Activated CD4-positive, alpha-beta memory T cell treated with anti-CD3 and anti-CD28 coated beads, Interleukin-2, amount 10 ng/mL, durations not matched to agents 7 days and 5 days (primary cell): ENCODE measurements around the gene KIAA1614. TPM values are rescaled to one million over a fixed set of nuclear protein-coding genes. Genes with fewer than 3 reads are reported as not detected.

Source experiments
- CTCF ChIA-PET: fragments of 350-600 bp; sonication (Branson Sonifier 250); formaldehyde crosslinking; loops from one replicate; lab custom pipeline; 2021; ENCODE audit warnings: antibody characterized with exemption, inconsistent platforms; lab: Charles Lee
- POLR2A ChIA-PET: fragments of 350-600 bp; sonication (Branson Sonifier 250); formaldehyde crosslinking; loops from one replicate; lab custom pipeline; 2021; ENCODE audit warnings: antibody characterized with exemption; lab: Charles Lee
- DNase-seq: peaks from one replicate; pipeline ENCODE4 v3.0.0-alpha.2; 2020
- H3K27ac Mint-ChIP-seq: one replicate; pipeline ENCODE4 v1.8.0; 2021; ENCODE audit warnings: mild to moderate bottlenecking, mixed read lengths
- H3K27me3 Mint-ChIP-seq: one replicate; pipeline ENCODE4 v1.8.0; 2021; ENCODE audit warnings: mixed read lengths
- H3K36me3 Mint-ChIP-seq: one replicate; pipeline ENCODE4 v1.8.0; 2021; ENCODE audit warnings: low read depth, mixed read lengths
- H3K4me1 Mint-ChIP-seq: one replicate; pipeline ENCODE4 v1.8.0; 2021; ENCODE audit warnings: mixed read lengths
- H3K4me3 Mint-ChIP-seq: one replicate; pipeline ENCODE4 v1.8.0; 2021; ENCODE audit warnings: mild to moderate bottlenecking, mixed read lengths
- H3K9me3 Mint-ChIP-seq: one replicate; pipeline ENCODE4 v1.8.0; 2021; ENCODE audit warnings: mixed read lengths
- total RNA-seq, 2 experiments: library from RNA; stranded (reverse); gene quantifications; one replicate each; pipeline ENCODE4 v1.2.3, GENCODE V29; 2021

KIAA1614 gene
- total RNA-seq, 2 experiments from 2014 or later = 0.03 to 0.13 TPM

DNA sequence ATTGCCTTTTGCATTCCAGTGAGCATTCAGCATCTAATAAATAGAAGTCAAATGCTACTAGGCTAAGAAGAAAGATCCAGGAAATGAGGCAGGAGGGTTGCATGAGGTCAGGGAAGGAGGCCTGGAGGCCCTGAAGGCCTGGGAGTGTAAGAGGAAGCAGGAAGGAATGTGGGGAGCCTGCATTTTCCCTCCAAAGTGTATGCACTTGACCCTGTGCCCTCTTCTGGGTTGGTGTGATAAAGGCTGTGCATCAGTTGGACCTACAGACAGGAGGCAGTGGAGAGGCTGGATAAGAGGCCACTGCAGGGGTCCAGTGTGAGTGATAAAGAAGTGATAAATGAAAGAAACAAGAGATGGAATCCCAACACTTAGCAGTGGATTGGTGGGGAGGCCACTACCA is 20.4 kb downstream of the KIAA1614 start:
- Mint-ChIP-seq H3K4me1 (peaks cover 3% of the 10 kb centered on the region), H3K4me3 (no peak overlapping the region), H3K27ac (no peak overlapping the region), H3K9me3 (no peaks in the 10 kb centered on the region), H3K36me3 (no peaks in the 10 kb centered on the region), H3K27me3 (peaks cover 2% of the 10 kb centered on the region)
- CTCF ChIA-PET = no interaction called here
- no peak for DNase-seq
- POLR2A ChIA-PET = no interaction called here

- no peak overlapping the region for H3K27ac Mint-ChIP-seq
- H3K4me1 Mint-ChIP-seq = peaks cover 3% of the 10 kb centered on the region
- no peaks in the 10 kb centered on the region for H3K36me3 Mint-ChIP-seq
- H3K4me3 Mint-ChIP-seq = no peak overlapping the region
- CTCF ChIA-PET = no interaction called here
- H3K27me3 Mint-ChIP-seq = peaks cover 2% of the 10 kb centered on the region
- H3K9me3 Mint-ChIP-seq = no peaks in the 10 kb centered on the region
- POLR2A ChIA-PET = no interaction called here
- DNase-seq = no peak
These were observed 21.9 kb downstream of the KIAA1614 start for GRCh38 chr1:180934563-180934962.

GRCh38 chr1:180935326-180936109 is 22.8 kb downstream of the KIAA1614 start:
- Mint-ChIP-seq H3K9me3 (no peaks in the 10 kb centered on the region), H3K27me3 (peaks cover 2% of the 10 kb centered on the region), H3K4me3 (no peak overlapping the region), H3K4me1 (peaks cover 3% of the 10 kb centered on the region), H3K36me3 (no peaks in the 10 kb centered on the region), H3K27ac (no peak overlapping the region)
- POLR2A ChIA-PET = no interaction called here
- no peak for DNase-seq
- CTCF ChIA-PET = no interaction called here

GRCh38 chr1:180936110-180937011 is 23.7 kb downstream of the KIAA1614 start:
- Mint-ChIP-seq H3K27ac (no peak overlapping the region), H3K36me3 (no peaks in the 10 kb centered on the region), H3K9me3 (no peaks in the 10 kb centered on the region), H3K4me1 (peaks cover 3% of the 10 kb centered on the region), H3K27me3 (peaks cover 2% of the 10 kb centered on the region), H3K4me3 (no peak overlapping the region)
- CTCF ChIA-PET = no interaction called here
- POLR2A ChIA-PET = no interaction called here
- DNase-seq = no peak

DNA sequence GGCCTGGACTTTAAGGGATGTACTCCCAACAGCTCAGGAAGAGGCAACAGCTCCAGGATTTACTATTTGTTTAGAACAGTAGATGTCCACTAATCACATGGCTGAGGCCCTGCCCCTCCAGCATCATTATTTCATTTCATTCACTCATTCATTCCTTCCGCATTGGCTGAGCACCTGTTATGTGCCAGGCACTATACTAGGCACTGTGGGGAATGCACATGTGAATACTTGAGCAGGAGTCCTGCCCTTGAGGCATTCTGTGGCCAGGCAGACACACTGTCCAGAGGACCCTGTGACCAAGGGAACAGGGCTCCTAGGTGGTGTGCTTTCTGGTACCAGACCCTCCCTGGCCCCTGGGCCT is 24.3 kb downstream of the KIAA1614 start:
- ChIA-PET POLR2A (no interaction called here), CTCF (no interaction called here)
- Mint-ChIP-seq H3K4me1 (peaks cover 3% of the 10 kb centered on the region), H3K9me3 (no peaks in the 10 kb centered on the region), H3K27me3 (peaks cover 2% of the 10 kb centered on the region), H3K27ac (no peak overlapping the region), H3K36me3 (no peaks in the 10 kb centered on the region), H3K4me3 (no peak overlapping the region)
- no peak for DNase-seq

- Mint-ChIP-seq H3K27ac (no peak overlapping the region), H3K9me3 (no peaks in the 10 kb centered on the region), H3K4me3 (no peak overlapping the region), H3K4me1 (peaks cover 3% of the 10 kb centered on the region), H3K27me3 (peaks cover 2% of the 10 kb centered on the region), H3K36me3 (no peaks in the 10 kb centered on the region)
- DNase-seq = no peak
- CTCF ChIA-PET = no interaction called here
- POLR2A ChIA-PET = no interaction called here
These were observed 25.0 kb downstream of the KIAA1614 start for GRCh38 chr1:180937624-180938225.

GRCh38 chr1:180939073-180939710 is 26.5 kb downstream of the KIAA1614 start:
- H3K27ac Mint-ChIP-seq = no peak overlapping the region
- ChIA-PET CTCF (no interaction called here), POLR2A (no interaction called here)

GRCh38 chr1:180939711-180940103 is 27.0 kb downstream of the KIAA1614 start:
- CTCF ChIA-PET = no interaction called here
- Mint-ChIP-seq H3K27ac (no peak overlapping the region), H3K9me3 (peaks cover 5% of the 10 kb centered on the region), H3K27me3 (no peaks in the 10 kb centered on the region), H3K4me1 (no peaks in the 10 kb centered on the region), H3K36me3 (no peaks in the 10 kb centered on the region), H3K4me3 (no peak overlapping the region)
- DNase-seq = no peak
- POLR2A ChIA-PET = no interaction called here

More at GRCh38 chr1:180939073-180939710, 26.5 kb downstream of the KIAA1614 start:
- peaks cover under 1% of the 10 kb centered on the region for H3K9me3 Mint-ChIP-seq
- H3K4me1 Mint-ChIP-seq = peaks cover 3% of the 10 kb centered on the region
- no peaks in the 10 kb centered on the region for H3K36me3 Mint-ChIP-seq
- H3K27me3 Mint-ChIP-seq = peaks cover 2% of the 10 kb centered on the region
- no peak for DNase-seq
- H3K4me3 Mint-ChIP-seq = no peak overlapping the region

- no peaks in the 10 kb centered on the region for H3K27me3 Mint-ChIP-seq
- no peaks in the 10 kb centered on the region for H3K36me3 Mint-ChIP-seq
- peaks cover 5% of the 10 kb centered on the region for H3K9me3 Mint-ChIP-seq
- no peak for DNase-seq
- ChIA-PET CTCF (no interaction called here), POLR2A (no interaction called here)
- H3K27ac Mint-ChIP-seq = no peak overlapping the region
- no peak overlapping the region for H3K4me3 Mint-ChIP-seq
- no peaks in the 10 kb centered on the region for H3K4me1 Mint-ChIP-seq
These were observed 27.7 kb downstream of the KIAA1614 start for GRCh38 chr1:180940445-180940844.

DNA sequence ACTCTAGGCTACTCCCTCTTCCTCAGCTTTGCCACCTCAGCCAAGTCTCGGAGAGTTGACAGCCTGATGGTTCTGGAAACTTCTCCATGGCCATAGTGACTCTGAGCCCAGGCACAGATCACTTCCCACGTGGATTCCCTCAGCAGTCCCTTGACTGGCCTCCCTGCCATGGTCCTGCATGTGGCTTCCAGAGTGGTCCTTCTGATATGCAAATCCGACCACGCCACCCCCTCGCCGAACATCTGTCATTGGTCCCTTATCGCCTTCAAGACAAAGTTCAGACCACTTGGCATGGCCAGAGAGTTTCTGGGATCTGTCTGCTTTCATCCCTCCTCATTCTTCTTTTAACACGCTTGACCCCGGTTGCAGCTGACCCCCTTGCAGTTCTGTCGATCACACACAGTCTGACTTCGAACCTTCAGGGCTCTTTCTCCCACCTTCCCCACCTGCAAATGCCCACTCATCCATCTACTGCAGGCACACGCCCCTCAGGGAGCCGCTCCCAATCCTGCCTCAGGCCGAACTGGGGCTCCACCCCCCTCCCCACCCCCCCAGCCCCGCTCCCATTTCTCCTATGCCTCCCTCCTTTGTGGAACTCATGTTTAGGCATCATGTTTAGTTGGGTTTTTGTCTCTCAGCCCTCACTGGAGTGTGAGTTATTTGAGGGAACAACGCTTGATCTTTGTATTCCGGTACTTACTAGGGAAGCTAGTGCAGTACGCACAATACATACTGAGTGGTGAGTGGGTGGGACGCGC is 29.0 kb downstream of the KIAA1614 start:
- Mint-ChIP-seq H3K4me3 (no peak overlapping the region), H3K27ac (no peak overlapping the region), H3K27me3 (no peaks in the 10 kb centered on the region), H3K9me3 (peaks cover 11% of the 10 kb centered on the region), H3K4me1 (no peaks in the 10 kb centered on the region), H3K36me3 (peaks cover 6% of the 10 kb centered on the region)
- ChIA-PET CTCF (no interaction called here), POLR2A (no interaction called here)
- DNase-seq = no peak

DNA sequence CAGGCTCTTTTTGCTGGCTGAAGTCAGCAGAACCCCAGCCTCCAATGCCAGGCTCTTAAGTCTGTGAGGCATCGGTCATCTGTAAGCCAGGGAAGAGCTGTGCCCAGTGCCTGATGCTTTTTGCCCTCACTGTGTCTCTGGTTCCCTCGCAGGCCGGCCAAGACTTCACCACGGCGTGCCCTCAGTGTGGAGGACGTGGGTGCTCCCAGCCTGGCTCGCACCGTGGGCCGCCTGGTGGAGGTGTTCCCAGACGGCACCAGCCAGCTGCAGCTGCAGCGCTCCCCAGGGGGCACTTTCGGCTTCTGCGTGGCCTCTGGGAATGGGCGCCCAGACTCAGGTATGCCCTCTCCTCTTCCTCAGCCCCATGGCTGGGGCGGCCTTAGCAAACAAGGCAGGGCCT is 32.5 kb downstream of the KIAA1614 start:
- Mint-ChIP-seq H3K27me3 (no peaks in the 10 kb centered on the region), H3K27ac (no peak overlapping the region), H3K36me3 (peaks cover 31% of the 10 kb centered on the region), H3K4me3 (no peak overlapping the region), H3K9me3 (peaks cover 29% of the 10 kb centered on the region), H3K4me1 (no peaks in the 10 kb centered on the region)
- POLR2A ChIA-PET = no interaction called here
- no peak for DNase-seq
- CTCF ChIA-PET = no interaction called here

DNA sequence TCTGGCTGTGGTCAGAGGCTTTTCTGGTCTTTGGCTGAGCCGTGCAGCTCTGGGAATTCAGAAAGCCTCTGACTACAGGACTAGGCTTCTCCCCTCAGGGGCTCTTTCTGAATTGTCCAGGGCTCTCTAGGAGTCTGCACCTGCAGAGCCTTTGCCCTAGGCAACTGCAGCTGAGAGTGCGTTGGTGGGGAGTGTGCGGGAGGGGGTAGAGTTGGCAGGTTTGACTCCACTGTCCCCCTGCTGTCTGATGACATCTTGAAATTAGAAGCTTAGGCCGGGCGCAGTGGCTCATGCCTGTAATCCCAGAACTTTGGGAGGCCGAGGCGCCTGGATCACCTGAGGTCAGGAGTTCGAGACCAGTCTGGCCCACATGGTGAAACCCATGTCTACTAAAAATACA is 32.9 kb downstream of the KIAA1614 start:
- peaks cover 29% of the 10 kb centered on the region for H3K9me3 Mint-ChIP-seq
- H3K27me3 Mint-ChIP-seq = no peaks in the 10 kb centered on the region
- no peaks in the 10 kb centered on the region for H3K4me1 Mint-ChIP-seq
- no peak overlapping the region for H3K27ac Mint-ChIP-seq
- H3K4me3 Mint-ChIP-seq = no peak overlapping the region
- POLR2A ChIA-PET = no interaction called here
- peaks cover 35% of the 10 kb centered on the region for H3K36me3 Mint-ChIP-seq
- CTCF ChIA-PET = no interaction called here
- no peak for DNase-seq
